GM12878 (cell line): ENCODE measurements around the gene SLC23A2. TPM values are rescaled to one million over a fixed set of nuclear protein-coding genes. Genes with fewer than 3 reads are reported as not detected.

Source experiments
- ATAC-seq: fragments of 200-7000 bp; cut with Tn5 transposase; 3 replicates; pipeline ENCODE4 v1.9.1; 2020; ENCODE audit warnings: mild to moderate bottlenecking, moderate library complexity
- BruUV-seq: library from RNA; stranded (reverse); fragments of 400-500 nt; replicated peaks from 2 replicates; lab custom pipeline; 2021; lab: Mats Ljungman, UMichigan
- CTCF ChIA-PET: fragments of 300-600 bp; sonication (Branson Sonifier 250); formaldehyde crosslinking; extraction: SDS; loops from one replicate; lab custom pipeline; 2021; ENCODE audit warnings: inconsistent platforms; lab: Yijun Ruan, JAX
- POLR2A ChIA-PET: fragments of 350-600 bp; formaldehyde crosslinking; extraction: SDS; loops from one replicate; lab custom pipeline; 2021; ENCODE audit warnings: inconsistent platforms; lab: Charles Lee
- RAD21 ChIA-PET: fragments of 300-600 bp; sonication (Branson Sonifier 250); formaldehyde crosslinking; loops from one replicate; lab custom pipeline; 2023; ENCODE audit warnings: antibody characterized with exemption; ENCODE audit not compliant: unreplicated experiment; lab: Charles Lee
- SMC1A ChIA-PET: fragments of 300-600 bp; sonication (Branson Sonifier 250); formaldehyde crosslinking; loops from one replicate; lab custom pipeline; 2023; ENCODE audit not compliant: unreplicated experiment, uncharacterized antibody; lab: Charles Lee
- DNase-seq: peaks from one replicate; pipeline ENCODE4 v3.0.0-alpha.2; 2011; ENCODE audit warnings: low read depth, low spot score
- FAIRE-seq: peaks from 3 replicates; lab custom pipeline; 2011; peaks lifted over from hg19 to GRCh38; lab: Jason Lieb, UNC
- H2AFZ ChIP-seq: 2 replicates; pipeline ENCODE4 v1.6.0; 2011; ENCODE audit warnings: low read depth, low read length, control low read depth; ENCODE audit not compliant: control insufficient read depth
- H3K27ac ChIP-seq: 2 replicates; pipeline ENCODE4 v1.5.1; 2011; ENCODE audit warnings: control low read depth; ENCODE audit not compliant: control insufficient read depth, insufficient read depth
- H3K27me3 ChIP-seq, 2 experiments: replicated peaks in 1 of 2; 2 replicates each; pipeline versions ENCODE4 v1.6.0 to v1.6.1; 2011; ENCODE audit warnings: low read length in 1 of 2; ENCODE audit not compliant: control insufficient read depth in 2 of 2, insufficient read depth in 2 of 2
- H3K36me3 ChIP-seq, 2 experiments: 2 replicates each; pipeline ENCODE4 v1.5.1; 2011; ENCODE audit warnings: low read length in 1 of 2; ENCODE audit not compliant: control insufficient read depth in 2 of 2, insufficient read depth in 2 of 2
- H3K4me1 ChIP-seq: 2 replicates; pipeline ENCODE4 v1.6.1; 2011; ENCODE audit warnings: mild to moderate bottlenecking, low read length, moderate library complexity, mixed read lengths; ENCODE audit not compliant: control insufficient read depth, insufficient read depth
- H3K4me2 ChIP-seq: 2 replicates; pipeline ENCODE4 v1.6.0; 2011; ENCODE audit warnings: control low read depth; ENCODE audit not compliant: control insufficient read depth, insufficient read depth
- H3K4me3 ChIP-seq: fragments of 200-600 bp; sonication (generic); 2 replicates; pipeline ENCODE4 v1.5.1; 2016
- H3K79me2 ChIP-seq: 2 replicates; pipeline ENCODE4 v1.6.0; 2011; ENCODE audit warnings: low read length; ENCODE audit not compliant: control insufficient read depth, insufficient read depth
- H3K9ac ChIP-seq: 2 replicates; pipeline ENCODE4 v1.8.0; 2011; ENCODE audit warnings: low read length, control low read depth, mixed read lengths; ENCODE audit not compliant: control insufficient read depth, insufficient read depth
- H3K9me3 ChIP-seq: replicated peaks from 3 replicates; pipeline ENCODE4 v1.5.1; 2011; ENCODE audit warnings: mild to moderate bottlenecking, low read length; ENCODE audit not compliant: control insufficient read depth, insufficient read depth
- H4K20me1 ChIP-seq: 2 replicates; pipeline ENCODE4 v1.6.0; 2011; ENCODE audit not compliant: control insufficient read depth, insufficient read depth
- CBFB ChIP-seq: IDR thresholded peaks from 2 replicates; pipeline ENCODE4 v1.6.1; 2016; ENCODE audit warnings: antibody characterized with exemption, low read depth
- IKZF2 ChIP-seq, 2 experiments: fragments of 450-650 bp; IDR thresholded peaks; 2 replicates each; pipeline ENCODE4 v1.6.1; 2017; ENCODE audit warnings: mild to moderate bottlenecking in 2 of 2, moderate library complexity in 2 of 2
- MEF2A ChIP-seq: IDR thresholded peaks from 2 replicates; pipeline ENCODE4 v1.6.1; 2011; ENCODE audit warnings: low read depth, mild to moderate bottlenecking, low read length, moderate library complexity; ENCODE audit not compliant: insufficient read depth
- NBN ChIP-seq: fragments of 450-650 bp; IDR thresholded peaks from 2 replicates; pipeline ENCODE4 v1.6.1; 2016
- NFXL1 ChIP-seq: fragments of 450-650 bp; IDR thresholded peaks from 2 replicates; pipeline ENCODE4 v1.6.1; 2017; ENCODE audit warnings: antibody characterized with exemption, mild to moderate bottlenecking, borderline replicate concordance
- SUZ12 ChIP-seq: fragments of 200-600 bp; sonication (generic); IDR thresholded peaks from one replicate; pipeline ENCODE4 v1.6.1; 2018; ENCODE audit warnings: antibody characterized with exemption, mild to moderate bottlenecking; ENCODE audit not compliant: unreplicated experiment
- WGBS: methylation state at CpG from one replicate; pipeline ENCODE4 v1.1.6; 2016; ENCODE audit warnings: low lambda C conversion rate; ENCODE audit not compliant: insufficient replicate concordance, insufficient coverage; ENCODE audit errors: missing lambda C conversion rate; 5-methylcytosine and 5-hydroxymethylcytosine counted together
- in situ Hi-C: fragments of 300-500 bp; cut with MboI; formaldehyde crosslinking; loops from 9 replicates; pipeline ENCODE4 v1.14.3; 2018; ENCODE audit warnings: mixed read lengths
- intact Hi-C: fragments of 100-400 bp; cut with micrococcal nuclease; formaldehyde crosslinking; loops from one replicate; pipeline ENCODE4 v1.14.2; 2022; ENCODE audit not compliant: unreplicated experiment
- polyA plus RNA-seq, 11 experiments: library from polyadenylated mRNA; depleted of rRNA in 4 of 11; unstranded in 6 of 11; stranded (reverse) in 5 of 11; fragments of >200 nt; fragmentation: Nextera tagmentation in 4 of 11; fragmentation: Illumina TruSeq in 1 of 11; extraction: Ambion mirVana in 4 of 11; extraction: Trizol in 1 of 11; gene quantifications; 1 replicate in 1 of 11; 2 replicates in 10 of 11; pipeline versions ENCODE4 v1.2.1 to v1.2.3, GENCODE V29; 2011 to 2016; ENCODE audit warnings: inconsistent platforms in 2 of 11, missing spikeins in 2 of 11, low read depth in 1 of 11
- total RNA-seq, 4 experiments: library from RNA; depleted of rRNA in 3 of 4; stranded (reverse); fragments of >200 nt in 3 of 4; fragmentation: Illumina TruSeq in 1 of 4; extraction: Trizol in 1 of 4; gene quantifications; 2 replicates each; pipeline versions ENCODE4 v1.2.1 to v1.2.3, GENCODE V29; 2013 to 2021
- TF ChIP-seq, protein P1 (sequence below): IDR thresholded peaks from 2 replicates; pipeline ENCODE4 v1.6.1; 2011; ENCODE audit warnings: mild to moderate bottlenecking, low read depth, low read length, moderate library complexity; ENCODE audit not compliant: insufficient replicate concordance
- TF ChIP-seq, protein P2 (sequence below): IDR thresholded peaks from 2 replicates; pipeline ENCODE4 v1.6.1; 2011; ENCODE audit warnings: low read depth, low read length, improper control_type of control experiment, borderline replicate concordance

Gene SLC23A2
- total and polyA plus RNA-seq, 10 of the 15 experiments (the other 5 are each of a cell fraction or from before 2014, with no cell fraction given) = 4.4 to 56.1 (median 35.5) TPM

- 42% methylated on average over 4 of the region's 4 CpGs for WGBS
- H2AFZ ChIP-seq = no peak overlapping the region
- BruUV-seq = no TSS peak
- H3K79me2 ChIP-seq = no peaks in the 10 kb centered on the region
- no peak overlapping the region for H3K9ac ChIP-seq
- DNase-seq (no peak), FAIRE-seq (no peak), ATAC-seq (no peak)
- POLR2A ChIA-PET = interaction anchor here (1.0 kb wide), 1 partner anchor 10 kb away, joined by 4 read pairs; no protein-coding TSS in a partner anchor
- no peaks in the 10 kb centered on the region for H3K36me3 ChIP-seq
- no peaks in the 10 kb centered on the region; the same call in 2 of the 3 replicates for H3K9me3 ChIP-seq
- TF ChIP-seq NFXL1 (no peak), NBN (no peak), SUZ12 (no peak), MEF2A (no peak), CBFB (no peak), IKZF2 (IDR thresholded peaks at IDR 0.05) (no peak)
- TF ChIP-seq, protein P1, sequence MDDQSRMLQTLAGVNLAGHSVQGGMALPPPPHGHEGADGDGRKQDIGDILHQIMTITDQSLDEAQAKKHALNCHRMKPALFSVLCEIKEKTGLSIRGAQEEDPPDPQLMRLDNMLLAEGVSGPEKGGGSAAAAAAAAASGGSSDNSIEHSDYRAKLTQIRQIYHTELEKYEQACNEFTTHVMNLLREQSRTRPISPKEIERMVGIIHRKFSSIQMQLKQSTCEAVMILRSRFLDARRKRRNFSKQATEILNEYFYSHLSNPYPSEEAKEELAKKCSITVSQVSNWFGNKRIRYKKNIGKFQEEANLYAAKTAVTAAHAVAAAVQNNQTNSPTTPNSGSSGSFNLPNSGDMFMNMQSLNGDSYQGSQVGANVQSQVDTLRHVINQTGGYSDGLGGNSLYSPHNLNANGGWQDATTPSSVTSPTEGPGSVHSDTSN = no peak
- TF ChIP-seq, protein P2, sequence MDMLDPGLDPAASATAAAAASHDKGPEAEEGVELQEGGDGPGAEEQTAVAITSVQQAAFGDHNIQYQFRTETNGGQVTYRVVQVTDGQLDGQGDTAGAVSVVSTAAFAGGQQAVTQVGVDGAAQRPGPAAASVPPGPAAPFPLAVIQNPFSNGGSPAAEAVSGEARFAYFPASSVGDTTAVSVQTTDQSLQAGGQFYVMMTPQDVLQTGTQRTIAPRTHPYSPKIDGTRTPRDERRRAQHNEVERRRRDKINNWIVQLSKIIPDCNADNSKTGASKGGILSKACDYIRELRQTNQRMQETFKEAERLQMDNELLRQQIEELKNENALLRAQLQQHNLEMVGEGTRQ = no peak
- CTCF ChIA-PET = interaction anchor here (0.6 to 1.0 kb wide), 4 partner anchors 12 to 695 kb away, joined by 3 read pairs; no protein-coding TSS in a partner anchor
- H3K4me2 ChIP-seq = no peak overlapping the region
- no peaks in the 10 kb centered on the region for H3K4me1 ChIP-seq
- in situ Hi-C loops (no loop called here), intact Hi-C loops (no loop called here)
- no peak overlapping the region for H3K4me3 ChIP-seq
- SMC1A ChIA-PET = no interaction called here
- no peaks in the 10 kb centered on the region for H3K27me3 ChIP-seq
- RAD21 ChIA-PET = interaction anchor here (0.8 kb wide), 1 partner anchor 22 kb away, joined by 3 read pairs; no protein-coding TSS in a partner anchor
- no peak overlapping the region for H3K27ac ChIP-seq
- no peaks in the 10 kb centered on the region for H4K20me1 ChIP-seq
Measured at GRCh38 chr20:4836935-4837334, 164.4 kb downstream of the SLC23A2 start.
